GM18498 (cell line): ENCODE measurements around the gene RYR3.

Experiments
- ATAC-seq: cut with Tn5 transposase; IDR thresholded peaks from one replicate; pipeline ENCODE4 v1.9.1; 2021; ENCODE audit warnings: mild to moderate bottlenecking, moderate library complexity; ENCODE audit not compliant: unreplicated experiment

RYR3 gene

DNA sequence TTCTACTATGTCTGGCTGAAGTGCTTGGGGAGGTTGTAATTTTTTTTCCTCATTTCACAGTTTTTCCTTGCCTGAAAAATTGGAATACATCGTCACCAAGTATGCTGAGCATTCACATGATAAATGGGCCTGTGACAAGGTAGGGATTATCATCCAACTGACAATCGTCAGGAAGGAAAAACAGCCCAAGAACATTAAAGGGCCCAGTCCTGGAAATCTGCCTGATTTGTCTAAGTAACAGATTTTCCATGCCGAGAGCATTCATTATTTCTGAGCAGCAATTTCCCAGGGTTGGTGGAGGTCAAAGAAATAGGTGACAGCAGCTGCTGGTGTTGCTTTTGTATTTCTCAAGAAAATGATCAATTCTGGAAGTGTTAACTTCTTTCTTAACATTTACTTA lies 431.5 kb downstream of the RYR3 start:
- ATAC-seq = no peak

DNA sequence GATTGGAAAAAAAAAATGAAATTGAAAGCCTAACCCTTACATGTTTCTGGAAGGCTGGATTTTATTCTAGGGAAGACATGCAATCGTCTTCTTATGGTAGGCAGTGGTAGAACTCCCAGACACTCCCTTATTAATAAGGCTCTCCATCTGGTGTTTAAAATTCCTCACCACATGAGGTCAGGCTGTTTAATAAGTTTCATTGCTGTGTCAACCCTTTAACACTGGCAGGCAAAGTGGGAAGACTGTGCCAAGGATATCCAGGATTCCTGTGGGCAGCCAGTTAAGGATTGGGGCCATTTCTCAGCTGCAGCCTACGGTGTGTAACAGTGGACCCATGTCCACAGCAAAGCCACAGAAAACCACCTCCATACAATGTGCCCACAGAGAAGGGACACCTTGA lies 432.0 kb downstream of the RYR3 start:
- no peak for ATAC-seq

DNA sequence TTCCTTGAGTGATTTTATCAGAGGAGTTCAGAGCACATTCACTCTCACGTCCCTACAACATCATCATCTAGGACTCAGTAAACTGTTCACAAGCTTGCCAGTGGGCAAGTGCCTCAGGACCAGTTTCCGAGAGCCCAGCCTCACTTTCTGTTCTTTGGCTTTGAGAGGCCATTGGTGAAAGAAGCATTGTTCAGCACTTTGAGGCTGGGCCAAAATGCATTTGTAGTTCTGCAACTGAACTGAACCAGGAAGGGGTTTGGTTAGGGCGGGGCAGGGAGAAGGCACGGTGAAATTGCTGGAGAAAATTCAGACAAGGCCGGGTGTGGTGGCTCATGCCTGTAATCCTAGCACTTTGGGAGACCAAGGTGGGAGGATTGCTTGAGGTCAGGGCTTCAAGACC lies 435.4 kb downstream of the RYR3 start:
- no peak for ATAC-seq

DNA sequence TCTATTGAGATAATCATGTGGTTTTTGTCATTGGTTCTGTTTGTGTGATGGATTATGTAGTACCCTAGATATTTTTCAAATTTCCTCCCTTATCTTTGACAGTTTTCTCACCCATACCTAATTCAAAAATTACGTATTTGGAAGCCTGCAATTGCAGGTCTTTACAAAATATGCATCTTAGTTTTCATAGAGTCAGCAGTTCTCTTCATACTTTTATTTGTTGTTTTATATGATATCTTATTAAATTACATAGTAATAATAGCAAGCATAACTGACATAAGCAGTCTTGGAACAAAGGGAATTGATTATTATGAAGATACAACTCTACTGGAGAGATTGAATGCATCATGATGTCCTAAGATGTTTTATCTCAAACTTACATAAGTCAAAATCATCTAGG lies 442.2 kb downstream of the RYR3 start:
- ATAC-seq = no peak

DNA sequence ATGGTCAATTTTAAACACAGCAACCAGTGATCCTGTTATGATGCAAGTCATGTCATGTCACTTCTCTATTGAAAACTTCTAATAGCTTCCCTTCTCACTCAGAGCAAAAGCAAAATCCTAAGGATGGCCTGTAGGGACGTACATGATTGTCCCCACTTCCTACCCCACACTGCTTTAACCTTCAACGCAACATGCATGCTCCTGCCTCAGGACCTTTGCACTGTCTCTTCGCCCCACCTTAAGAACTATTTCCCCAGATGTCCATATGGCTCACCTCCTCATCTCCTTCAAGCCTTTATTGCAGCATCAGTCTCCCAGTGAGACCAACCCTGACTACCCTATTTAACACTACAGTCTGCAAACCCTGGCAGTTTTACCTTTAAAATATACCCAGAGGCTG lies 443.5 kb downstream of the RYR3 start:
- ATAC-seq = no peak

DNA sequence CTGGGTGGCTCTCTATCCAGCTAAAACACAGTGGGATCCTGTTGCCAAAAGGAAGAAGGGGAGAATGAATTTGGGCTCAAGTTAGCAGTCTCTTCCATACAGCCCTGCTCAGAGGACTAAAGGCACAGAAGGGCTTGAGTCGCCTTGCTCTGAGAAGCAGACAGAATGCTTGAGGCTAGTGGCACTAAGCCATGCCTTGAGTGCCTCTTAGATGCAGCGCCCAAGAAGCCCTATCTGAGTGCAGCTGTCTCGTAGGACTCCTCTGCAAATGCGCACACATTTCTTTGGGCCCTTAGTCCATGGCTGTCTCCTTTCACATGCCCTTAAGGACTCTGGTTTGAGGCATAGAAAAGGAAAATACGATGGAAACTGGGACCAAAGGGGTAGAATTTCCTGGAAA lies 446.2 kb downstream of the RYR3 start:
- ATAC-seq = no peak

DNA sequence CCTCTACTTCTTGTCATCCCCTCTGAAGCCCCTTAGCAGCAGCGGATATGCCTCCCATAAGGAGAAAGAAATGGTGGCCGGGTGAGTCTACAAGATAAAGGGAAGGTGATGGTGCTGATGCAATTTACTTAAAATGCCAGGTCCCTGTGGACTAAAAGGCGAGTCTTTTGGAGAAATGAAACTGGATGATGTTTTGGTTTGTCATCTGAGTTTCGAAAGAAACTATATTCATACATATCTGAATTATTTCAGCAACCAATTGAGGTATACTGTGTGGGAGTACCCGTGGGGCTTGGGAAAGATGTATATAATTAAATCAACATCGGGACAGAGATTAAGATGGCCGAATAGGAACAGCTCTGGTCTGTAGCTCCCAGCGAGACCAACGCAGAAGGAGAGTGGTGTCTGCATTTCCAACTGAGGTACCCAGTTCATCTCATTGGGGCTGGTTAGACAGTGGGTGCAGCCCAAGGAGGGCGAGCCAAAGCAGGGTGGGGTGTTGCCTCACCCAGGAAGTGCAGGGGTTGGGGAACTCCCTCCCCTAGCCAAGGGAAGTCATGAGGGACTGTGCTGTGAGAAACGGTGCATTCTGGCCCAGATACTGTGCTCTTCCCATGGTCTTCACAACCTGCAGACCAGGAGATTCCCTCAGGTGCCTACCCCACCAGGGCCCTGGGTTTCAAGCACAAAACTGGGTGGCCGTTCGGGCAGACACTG lies 446.9 kb downstream of the RYR3 start:
- ATAC-seq = no peak

DNA sequence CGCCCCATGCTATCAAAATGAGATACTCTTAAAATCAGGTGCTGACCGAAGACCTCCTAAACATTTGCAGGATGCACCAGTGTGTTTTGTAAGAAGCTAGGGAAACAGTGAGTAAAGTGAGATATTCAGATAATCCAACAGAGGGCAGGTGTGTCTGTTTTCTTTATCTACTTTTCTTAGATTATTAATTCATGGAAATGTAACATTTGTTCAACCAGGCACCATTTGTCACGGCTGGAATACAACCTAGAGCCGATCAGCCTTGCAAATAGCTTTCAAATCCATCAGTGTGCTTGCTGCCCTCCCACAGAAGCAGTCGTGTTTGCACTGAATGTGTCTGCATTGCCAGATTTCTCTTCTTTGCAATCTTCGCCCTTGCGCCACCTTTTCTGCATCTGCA lies 455.6 kb downstream of the RYR3 start:
- ATAC-seq = no peak

DNA sequence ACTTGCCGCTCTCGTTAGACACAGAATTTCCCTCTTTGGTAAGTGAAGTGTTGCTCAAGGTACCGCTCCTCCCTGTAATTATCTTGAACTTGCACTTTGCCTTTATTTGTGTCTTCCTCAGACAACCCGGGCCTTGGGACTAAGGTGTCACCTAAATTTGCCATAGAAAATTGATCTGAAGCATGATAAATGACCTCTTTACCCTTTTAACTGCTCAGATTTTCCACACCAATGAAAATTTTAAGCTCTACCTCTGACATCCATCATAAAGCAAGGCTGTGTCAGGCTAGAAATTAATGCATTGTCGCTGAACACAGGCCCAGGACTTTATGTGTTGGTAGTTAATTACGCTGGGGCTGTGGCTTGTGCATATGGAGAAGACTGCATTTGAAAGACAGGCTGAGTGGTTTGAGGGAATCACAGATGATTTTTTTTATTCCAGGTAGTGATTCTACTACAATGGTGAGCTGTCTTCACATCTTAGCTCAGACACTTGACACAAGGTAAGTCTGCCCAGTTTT lies 458.0 kb downstream of the RYR3 start:
- no peak for ATAC-seq

DNA sequence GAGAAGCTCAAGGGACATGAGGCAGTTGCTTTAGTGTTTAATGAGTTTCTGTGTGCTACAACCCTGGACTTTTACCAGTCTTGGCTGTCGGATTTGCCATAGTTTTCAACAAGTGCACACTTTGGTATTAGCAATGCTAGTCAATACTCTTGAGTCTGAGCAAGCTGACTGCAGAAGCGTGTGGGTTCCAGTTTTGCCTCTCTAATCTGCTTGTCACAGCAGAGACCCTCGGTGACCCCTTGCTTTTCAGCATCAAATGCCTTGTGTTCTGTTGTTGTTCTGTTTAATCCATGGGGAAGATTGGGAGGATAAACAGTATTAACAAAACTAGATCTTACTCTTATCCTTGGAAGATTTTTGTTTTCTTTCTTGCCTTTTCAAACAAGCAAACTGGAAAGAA lies 463.2 kb downstream of the RYR3 start:
- no peak for ATAC-seq

DNA sequence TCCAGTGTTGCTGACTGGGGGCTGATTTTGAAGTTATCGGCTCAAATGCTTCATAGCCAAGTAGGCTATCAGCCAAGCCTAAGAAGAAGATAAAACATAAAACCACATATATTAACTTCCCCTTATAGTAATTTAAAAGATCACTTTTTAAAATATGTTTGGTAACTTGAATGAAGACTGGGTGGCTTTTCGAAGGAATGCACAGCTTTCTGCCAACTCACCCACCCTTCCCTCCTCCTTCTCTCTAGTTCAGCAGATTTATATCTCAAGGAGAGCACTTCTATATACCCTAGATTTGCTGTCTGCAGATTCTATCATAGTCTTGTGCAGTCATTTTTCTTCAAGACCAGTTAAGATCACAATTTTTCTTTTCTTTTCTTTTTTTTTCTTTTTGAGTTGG lies 468.1 kb downstream of the RYR3 start:
- ATAC-seq = no peak

DNA sequence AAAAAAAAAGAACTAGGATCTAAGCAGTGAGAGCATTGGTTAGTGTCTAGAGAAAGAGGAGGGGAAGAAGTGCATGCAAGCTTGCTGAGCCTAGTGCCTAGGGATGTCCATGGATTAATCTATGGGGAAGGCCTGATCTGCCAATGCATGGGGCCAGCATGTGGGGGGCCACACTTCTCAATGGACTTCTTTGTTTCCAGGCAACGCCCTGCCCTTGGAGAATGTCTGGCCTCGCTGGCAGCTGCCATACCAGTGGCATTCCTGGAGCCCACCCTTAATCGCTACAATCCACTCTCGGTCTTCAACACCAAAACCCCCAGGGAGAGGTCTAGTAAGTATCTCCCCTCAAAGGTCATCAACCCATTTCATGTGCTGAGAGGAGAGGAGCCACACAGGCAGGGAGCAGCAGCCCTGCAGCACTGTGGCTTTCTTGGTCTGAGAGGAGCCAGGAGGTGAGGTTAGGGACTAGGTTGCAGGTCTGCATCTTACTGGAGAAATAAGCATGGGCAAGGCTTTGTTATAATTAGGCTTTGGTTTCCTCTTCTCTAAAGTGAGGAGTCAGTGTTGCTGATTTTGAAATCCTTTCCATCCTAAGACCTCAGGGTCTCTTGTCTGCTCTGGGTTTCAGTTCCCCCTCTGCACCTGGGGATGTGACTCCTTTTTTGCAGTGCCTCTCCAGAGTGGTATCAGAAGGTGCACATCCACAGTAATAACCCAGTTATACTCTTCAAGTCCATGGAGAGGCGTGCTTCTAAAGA lies 469.4 kb downstream of the RYR3 start:
- no peak for ATAC-seq

DNA sequence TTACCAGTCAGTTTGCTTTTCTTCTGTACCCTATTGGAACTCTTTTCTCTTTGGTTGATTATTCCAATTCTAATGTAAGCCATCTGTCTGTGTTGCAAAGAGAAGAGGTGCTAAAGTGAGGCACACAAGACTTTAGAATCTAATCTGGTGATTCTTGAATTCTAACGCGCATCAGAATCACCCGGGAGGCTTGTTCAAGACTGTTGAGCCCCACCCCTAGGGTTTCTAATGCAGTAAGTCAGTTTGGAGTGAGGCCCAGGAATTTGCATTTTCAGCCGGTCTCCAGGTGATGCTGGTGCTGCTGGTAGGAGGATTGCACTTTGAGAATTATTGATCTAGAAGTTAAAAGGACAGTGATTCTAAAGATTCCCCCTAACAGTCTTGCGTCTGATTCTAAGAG lies 472.2 kb downstream of the RYR3 start:
- ATAC-seq = no peak

DNA sequence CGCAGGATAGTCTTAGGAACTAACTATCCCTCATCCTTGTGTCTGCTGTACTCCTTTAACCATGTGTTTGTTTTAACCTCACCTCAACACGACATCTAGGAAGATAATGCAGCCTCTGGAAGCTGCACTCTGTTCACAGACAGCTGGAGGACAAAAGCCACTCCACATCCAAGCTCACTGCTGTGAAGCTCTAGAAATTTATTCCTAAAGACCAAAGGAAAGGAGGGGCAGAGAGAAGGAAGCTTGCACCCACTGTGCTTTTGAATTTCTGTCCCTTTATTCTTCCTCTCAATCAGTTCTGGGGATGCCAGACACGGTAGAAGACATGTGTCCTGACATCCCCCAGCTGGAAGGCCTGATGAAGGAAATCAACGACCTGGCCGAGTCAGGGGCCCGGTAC lies 474.6 kb downstream of the RYR3 start:
- no peak for ATAC-seq

DNA sequence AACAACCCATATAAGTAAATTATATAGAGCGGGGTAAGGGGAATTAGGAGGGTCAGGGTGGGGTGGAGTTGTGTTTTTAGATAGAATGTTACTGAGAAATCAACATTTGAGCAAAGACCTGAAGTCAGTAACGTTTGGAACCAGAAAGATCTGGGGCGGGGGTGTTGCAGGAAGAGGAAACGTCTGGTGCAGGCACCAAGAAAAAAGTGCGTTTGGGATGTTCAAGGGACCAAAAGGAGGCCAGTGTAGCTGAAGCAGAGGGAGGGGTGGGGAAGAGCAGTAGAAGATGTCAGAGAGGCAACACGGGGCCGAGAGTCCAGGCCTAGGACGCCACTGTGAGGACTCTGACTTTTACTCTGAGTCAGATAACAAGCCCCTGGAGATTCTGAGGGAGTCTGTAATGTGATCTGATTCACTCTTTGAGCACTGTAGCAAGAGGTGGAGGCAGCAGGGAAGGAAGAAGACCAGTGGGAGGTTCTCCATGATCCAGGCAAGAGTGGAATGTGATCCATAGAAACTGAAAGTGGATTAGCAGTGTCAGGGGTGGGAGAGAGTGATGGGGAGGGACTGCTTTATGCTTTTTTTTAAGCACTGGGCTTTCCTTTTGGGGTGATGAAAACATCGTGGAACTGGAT lies 478.3 kb downstream of the RYR3 start:
- ATAC-seq = no peak

DNA sequence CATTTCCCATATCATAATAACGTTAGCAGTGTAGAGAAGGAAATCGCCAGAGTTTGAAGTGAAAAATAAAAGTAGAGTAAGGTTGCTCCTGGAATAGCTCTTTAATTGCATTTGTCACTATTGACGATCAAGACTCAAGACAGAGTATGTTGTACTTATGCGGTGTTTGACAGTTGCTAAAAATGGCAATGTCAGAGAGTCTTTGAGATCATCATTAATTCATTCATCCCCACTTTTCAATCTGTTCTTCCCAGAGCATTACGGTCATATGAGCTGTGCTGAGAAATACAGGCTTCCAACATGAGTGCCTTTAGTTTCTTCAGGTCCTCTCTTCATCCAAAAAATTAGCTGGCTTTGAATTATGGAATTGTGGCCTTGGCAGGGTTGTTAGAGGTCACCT lies 483.7 kb downstream of the RYR3 start:
- ATAC-seq = no peak

DNA sequence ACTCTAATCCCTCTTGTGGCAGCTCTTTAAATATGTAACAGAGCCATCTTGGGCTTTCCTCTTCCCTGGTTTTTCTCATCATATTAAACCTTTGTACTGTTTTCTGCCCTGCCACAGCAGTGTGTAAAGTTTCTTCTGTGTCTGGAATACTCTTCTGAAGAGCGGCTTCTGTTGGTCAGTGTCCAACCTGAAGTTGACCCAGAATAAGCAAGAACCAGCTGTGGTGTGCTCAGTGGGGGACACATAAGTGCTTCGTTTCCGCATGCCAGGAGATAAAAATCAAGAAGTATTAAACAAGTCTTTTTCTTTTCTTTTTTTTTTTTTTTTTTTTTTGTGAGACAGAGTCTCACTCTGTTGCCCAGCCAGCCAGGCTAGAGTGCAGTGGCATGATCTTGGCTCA lies 484.3 kb downstream of the RYR3 start:
- ATAC-seq = no peak

DNA sequence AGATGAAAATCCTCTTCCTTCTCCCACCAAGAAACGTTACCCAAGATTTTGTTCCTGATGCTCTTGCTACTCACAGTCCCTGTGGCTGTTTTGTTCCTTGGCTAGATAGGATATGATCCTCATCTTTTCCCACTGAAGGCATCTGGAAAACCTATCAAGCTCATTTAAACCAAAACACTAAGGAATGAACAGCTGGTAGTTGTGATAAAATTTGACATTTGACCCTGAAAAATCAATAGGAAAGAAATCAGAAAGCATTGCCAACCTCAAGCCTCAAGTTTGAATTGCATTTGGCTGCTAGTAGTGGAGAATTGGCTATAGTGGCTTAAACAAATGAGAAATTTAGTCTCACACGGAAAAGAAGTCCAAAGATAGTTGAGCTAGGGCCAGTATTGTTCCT lies 486.9 kb downstream of the RYR3 start:
- no peak for ATAC-seq

DNA sequence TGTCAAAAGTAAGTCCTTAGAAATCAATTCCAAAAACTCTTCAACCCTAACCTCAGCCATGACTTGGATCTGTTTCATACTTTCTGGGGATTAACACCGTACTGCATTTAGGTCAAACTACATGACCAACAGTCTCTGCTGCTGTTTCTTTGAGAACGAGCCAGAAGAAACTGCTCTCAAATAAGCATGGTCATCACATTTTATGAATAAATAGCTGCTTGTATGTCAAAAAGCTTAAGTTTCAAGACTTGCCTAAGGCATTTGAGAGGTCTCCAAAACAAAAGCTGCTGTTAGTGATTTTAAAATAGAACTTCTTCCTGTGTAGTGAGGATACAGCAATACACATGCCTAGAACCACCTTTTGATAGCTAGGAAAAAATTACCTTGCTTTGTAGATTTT lies 491.2 kb downstream of the RYR3 start:
- ATAC-seq = no peak

DNA sequence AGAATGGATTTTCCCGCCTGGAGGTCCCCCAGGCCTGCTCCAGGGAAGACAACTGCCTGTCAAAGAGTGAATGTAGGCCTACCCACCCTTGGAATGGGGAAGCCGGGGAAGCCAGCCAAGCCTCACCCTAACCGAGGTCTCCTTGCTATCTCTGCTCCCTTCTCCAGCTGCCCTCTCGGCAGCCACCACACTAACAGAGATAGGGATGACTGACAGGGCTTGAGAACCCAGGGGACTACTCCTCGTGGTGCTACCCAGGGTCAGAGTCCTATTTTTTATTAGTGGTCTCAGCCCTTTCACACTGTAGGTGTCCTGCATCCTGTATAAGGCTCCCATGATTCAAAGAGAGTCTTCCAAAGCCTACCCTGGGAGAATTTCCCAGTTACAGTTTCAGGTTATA lies 496.9 kb downstream of the RYR3 start:
- no peak for ATAC-seq

DNA sequence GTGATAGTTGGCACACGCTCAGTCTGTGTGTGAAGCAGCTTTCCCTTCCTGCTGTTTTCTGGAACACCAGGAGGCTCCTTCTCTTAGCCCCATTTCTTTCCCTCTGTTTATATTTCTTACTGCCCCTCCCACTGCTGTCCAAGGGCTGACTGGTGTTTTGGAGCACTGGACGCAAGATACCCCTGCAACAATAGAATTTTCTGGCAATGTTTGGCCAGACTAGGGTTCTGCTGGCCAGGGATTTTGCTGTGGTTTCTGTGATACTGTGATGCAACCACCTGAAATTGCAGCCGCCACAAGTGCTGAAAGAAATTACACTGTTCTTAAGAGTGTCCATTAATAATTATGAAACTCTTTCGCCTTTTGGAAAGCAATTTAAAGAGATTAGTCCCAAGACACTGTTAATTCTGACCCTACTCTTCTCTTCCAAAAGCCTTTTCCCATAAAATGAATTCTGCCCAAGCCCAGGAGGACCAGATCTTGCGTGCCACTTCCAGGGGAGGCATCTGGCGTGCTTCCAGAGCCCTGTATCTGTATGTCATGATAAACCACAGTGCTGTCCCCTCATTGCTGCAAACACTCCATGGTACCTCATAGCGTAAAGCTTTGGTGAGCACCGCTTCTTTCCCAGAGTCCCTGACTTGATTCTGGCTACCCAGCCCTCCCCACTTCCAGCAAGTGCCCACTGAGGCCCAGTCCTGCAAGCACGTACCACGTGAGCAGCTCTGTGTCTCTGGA lies 498.1 kb downstream of the RYR3 start:
- ATAC-seq = no peak
